Measurements from ENCODE around the gene CFAP74. TPM values are rescaled to one million over a fixed set of nuclear protein-coding genes. Genes with fewer than 3 reads are reported as not detected.

The CFAP74 gene
- total RNA-seq, 4 donors from 2014 or later = not detected

DNA sequence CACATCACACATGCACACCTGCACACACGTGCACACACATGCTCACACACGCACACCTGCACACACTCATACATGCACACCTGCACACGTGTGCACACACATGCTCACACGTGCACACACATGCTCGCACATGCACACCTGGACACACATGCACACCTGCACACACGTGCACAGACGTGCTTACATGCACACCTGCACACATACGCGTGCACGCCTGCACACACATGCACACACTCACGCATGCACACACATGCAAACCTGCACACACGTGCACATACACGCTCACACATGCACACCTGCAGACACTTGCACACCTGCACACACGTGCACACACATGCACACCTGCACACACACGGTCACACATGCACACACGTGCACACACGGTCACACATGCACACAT is 32.6 kb downstream of the CFAP74 start:
- no peak overlapping the region for H3K4me3 ChIP-seq
- DNase-seq (no peak), ATAC-seq (no peak)
- no peaks in the 10 kb centered on the region for H3K36me3 ChIP-seq
- TF ChIP-seq POLR2A (IDR thresholded peaks at IDR 0.05) = no peak
- TF ChIP-seq, protein P1, sequence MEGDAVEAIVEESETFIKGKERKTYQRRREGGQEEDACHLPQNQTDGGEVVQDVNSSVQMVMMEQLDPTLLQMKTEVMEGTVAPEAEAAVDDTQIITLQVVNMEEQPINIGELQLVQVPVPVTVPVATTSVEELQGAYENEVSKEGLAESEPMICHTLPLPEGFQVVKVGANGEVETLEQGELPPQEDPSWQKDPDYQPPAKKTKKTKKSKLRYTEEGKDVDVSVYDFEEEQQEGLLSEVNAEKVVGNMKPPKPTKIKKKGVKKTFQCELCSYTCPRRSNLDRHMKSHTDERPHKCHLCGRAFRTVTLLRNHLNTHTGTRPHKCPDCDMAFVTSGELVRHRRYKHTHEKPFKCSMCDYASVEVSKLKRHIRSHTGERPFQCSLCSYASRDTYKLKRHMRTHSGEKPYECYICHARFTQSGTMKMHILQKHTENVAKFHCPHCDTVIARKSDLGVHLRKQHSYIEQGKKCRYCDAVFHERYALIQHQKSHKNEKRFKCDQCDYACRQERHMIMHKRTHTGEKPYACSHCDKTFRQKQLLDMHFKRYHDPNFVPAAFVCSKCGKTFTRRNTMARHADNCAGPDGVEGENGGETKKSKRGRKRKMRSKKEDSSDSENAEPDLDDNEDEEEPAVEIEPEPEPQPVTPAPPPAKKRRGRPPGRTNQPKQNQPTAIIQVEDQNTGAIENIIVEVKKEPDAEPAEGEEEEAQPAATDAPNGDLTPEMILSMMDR (IDR thresholded peaks at IDR 0.05 in 4 of 5, conservative IDR thresholded peaks at IDR 0.05 in 1 of 5) = no peak
- in situ Hi-C loops (cut with MboI; ENCODE audit: low sequenced_read_pairs in 4 of 4) (no loop called here), intact Hi-C loops (cut with DNase I; ENCODE audit: low total_unique reads) (no loop called here)
- no peak overlapping the region for H3K27ac ChIP-seq
- H3K27me3 ChIP-seq = peaks cover 32 to 49% (median 40%) of the 10 kb centered on the region in 3 donors
- H3K9me3 ChIP-seq = no peaks in the 10 kb centered on the region
- no peaks in the 10 kb centered on the region for H3K4me1 ChIP-seq

- H3K4me3 ChIP-seq = no peak overlapping the region
- no peak for ATAC-seq
- intact Hi-C loops (cut with DNase I; ENCODE audit: low total_unique reads) = no loop called here
- DNase-seq = no peak
- in situ Hi-C loops (cut with MboI; ENCODE audit: low sequenced_read_pairs in 4 of 4) = no loop called here
- no peaks in the 10 kb centered on the region for H3K36me3 ChIP-seq
- no peak overlapping the region for H3K27ac ChIP-seq
- no peaks in the 10 kb centered on the region for H3K4me1 ChIP-seq
- peaks cover 36 to 49% (median 44%) of the 10 kb centered on the region in 3 donors for H3K27me3 ChIP-seq
- H3K9me3 ChIP-seq = no peaks in the 10 kb centered on the region
- TF ChIP-seq, protein P1 (IDR thresholded peaks at IDR 0.05 in 4 of 5, conservative IDR thresholded peaks at IDR 0.05 in 1 of 5) = no peak
- no peak for TF ChIP-seq POLR2A (IDR thresholded peaks at IDR 0.05)
Measured at GRCh38 chr1:1969953-1970716, 33.5 kb downstream of the CFAP74 start.

DNA sequence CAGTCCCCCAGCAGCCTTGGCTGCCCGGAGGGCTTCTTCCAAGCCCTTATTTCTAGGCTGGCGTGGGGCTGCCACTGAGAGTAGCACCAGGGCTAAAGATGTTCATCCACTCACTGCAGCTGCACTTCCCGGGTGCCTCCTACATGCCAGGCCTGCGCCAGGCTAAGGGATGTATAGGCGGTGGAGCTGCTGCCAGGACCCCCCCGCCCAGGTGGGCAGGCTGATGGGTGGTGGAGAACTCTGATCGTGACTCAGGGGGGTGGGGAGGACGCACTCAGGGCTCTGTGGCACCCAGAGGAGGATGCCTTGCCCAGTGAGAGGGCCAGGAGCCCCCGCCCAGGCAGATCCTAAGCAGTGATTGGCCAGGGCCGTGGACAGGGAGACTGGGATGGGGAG is 34.1 kb downstream of the CFAP74 start:
- peaks cover 42 to 51% (median 50%) of the 10 kb centered on the region in 3 donors for H3K27me3 ChIP-seq

GRCh38 chr1:1968767-1969504 is 34.6 kb downstream of the CFAP74 start:
- Histone ChIP-seq H3K4me1 (no peaks in the 10 kb centered on the region), H3K4me3 (no peak overlapping the region), H3K9me3 (no peaks in the 10 kb centered on the region), H3K36me3 (no peaks in the 10 kb centered on the region), H3K27me3 (peaks cover 46 to 56% (median 50%) of the 10 kb centered on the region in 3 donors), H3K27ac (no peak overlapping the region)
- TF ChIP-seq, protein P1 (IDR thresholded peaks at IDR 0.05 in 4 of 5, conservative IDR thresholded peaks at IDR 0.05 in 1 of 5) = no peak
- TF ChIP-seq POLR2A (IDR thresholded peaks at IDR 0.05) = no peak
- ATAC-seq (no peak), DNase-seq (no peak)
- in situ Hi-C loops (cut with MboI; ENCODE audit: low sequenced_read_pairs in 4 of 4) = no loop called here
- intact Hi-C loops (cut with DNase I; ENCODE audit: low total_unique reads) = no loop called here

More for the DNA sequence above, 34.1 kb downstream of the CFAP74 start:
- no peaks in the 10 kb centered on the region for H3K4me1 ChIP-seq
- no peak for ATAC-seq
- H3K36me3 ChIP-seq = no peaks in the 10 kb centered on the region
- in situ Hi-C loops (cut with MboI; ENCODE audit: low sequenced_read_pairs in 4 of 4) (no loop called here), intact Hi-C loops (cut with DNase I; ENCODE audit: low total_unique reads) (no loop called here)
- no peak for DNase-seq
- TF ChIP-seq, protein P1 (IDR thresholded peaks at IDR 0.05 in 4 of 5, conservative IDR thresholded peaks at IDR 0.05 in 1 of 5) = no peak
- no peak for TF ChIP-seq POLR2A (IDR thresholded peaks at IDR 0.05)
- H3K27ac ChIP-seq = no peak overlapping the region
- no peak overlapping the region for H3K4me3 ChIP-seq
- H3K9me3 ChIP-seq = no peaks in the 10 kb centered on the region
